Measurements from ENCODE around the gene CACNA1F.

Gene CACNA1F

DNA sequence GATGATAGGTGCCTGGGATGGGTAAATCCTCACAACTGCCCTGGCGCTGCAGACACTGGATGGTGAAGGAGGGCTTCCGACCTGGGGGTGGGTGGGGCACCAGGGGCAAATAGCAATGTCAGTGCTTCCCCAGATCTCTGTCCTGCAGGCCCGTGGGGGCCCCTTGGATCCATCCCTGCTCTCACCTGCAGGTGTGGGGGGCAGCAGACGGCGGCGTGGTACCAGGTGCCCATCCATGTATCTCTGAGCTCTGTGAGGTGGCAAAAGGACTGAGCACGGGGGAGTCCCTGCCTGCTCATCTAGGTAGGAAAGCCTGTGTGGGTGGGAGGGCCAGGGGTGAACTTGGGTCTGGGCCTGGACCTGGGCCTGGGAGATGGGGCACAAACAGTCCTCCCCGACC is 26.6 kb downstream of the CACNA1F start:
- Histone ChIP-seq H3K36me3 (ENCODE audit: insufficient read depth, low read length) (no peaks in the 10 kb centered on the region), H3K27ac (ENCODE audit: low read depth, low read length, poor library complexity, severe bottlenecking) (no peak overlapping the region), H3F3A (ENCODE audit: insufficient read depth, low read length) (no peaks in the 10 kb centered on the region), H3K9me2 (ENCODE audit: low read depth, low read length) (no peaks in the 10 kb centered on the region), H2AFZ (ENCODE audit: low read length) (no peak overlapping the region), H3K4me1 (ENCODE audit: insufficient read depth, low read length, severe bottlenecking) (no peaks in the 10 kb centered on the region), H4K20me1 (ENCODE audit: insufficient read depth, low read length) (no peaks in the 10 kb centered on the region), H3K9me3 (ENCODE audit: low read length) (no peaks in the 10 kb centered on the region), H3K79me2 (ENCODE audit: insufficient read depth, low read length) (no peaks in the 10 kb centered on the region), H3K4me2 (ENCODE audit: low read length) (no peak overlapping the region), H3K9ac (ENCODE audit: low read length) (no peak overlapping the region), H3K27me3 (ENCODE audit: insufficient read depth, low read length) (no peaks in the 10 kb centered on the region), H3K4me3 (ENCODE audit: low read depth, low read length, poor library complexity, severe bottlenecking) (no peak overlapping the region)
- TF ChIP-seq EZH2 (IDR thresholded peaks at IDR 0.05; ENCODE audit: borderline replicate concordance, low read length) (no peak), CTCF (IDR thresholded peaks at IDR 0.05; ENCODE audit: low read length) (no peak)

- Histone ChIP-seq H3F3A (ENCODE audit: insufficient read depth, low read length) (no peaks in the 10 kb centered on the region), H4K20me1 (ENCODE audit: insufficient read depth, low read length) (no peaks in the 10 kb centered on the region), H3K9ac (ENCODE audit: low read length) (no peak overlapping the region)
Observed at GRCh38 chrX:49205443-49205842, 27.7 kb downstream of the CACNA1F start.

DNA sequence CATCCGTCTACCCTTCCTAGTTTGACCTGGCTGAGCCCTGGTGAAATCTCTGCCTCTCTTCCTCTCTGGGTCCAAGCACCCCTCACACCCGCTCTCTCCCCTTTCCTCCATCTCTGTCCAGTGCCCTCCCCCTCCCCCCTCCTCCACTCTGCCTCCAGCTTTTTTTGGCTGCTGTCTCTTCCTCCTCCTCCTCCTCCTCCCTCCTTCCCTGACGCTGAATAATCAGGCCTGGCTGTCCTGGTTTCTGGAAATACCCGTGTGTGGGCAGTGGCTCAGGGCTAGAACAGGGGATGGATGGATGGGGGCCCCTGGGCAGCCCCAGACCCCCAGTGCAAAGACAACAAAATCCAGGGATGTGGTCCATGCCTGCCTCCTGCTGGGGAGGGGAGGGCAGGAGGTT is 28.4 kb downstream of the CACNA1F start:
- Histone ChIP-seq H3K79me2 (ENCODE audit: insufficient read depth, low read length) (no peaks in the 10 kb centered on the region), H3K4me1 (ENCODE audit: insufficient read depth, low read length, severe bottlenecking) (peaks cover 8% of the 10 kb centered on the region), H3K27ac (ENCODE audit: low read depth, low read length, poor library complexity, severe bottlenecking) (no peak overlapping the region), H3K9me2 (ENCODE audit: low read depth, low read length) (no peaks in the 10 kb centered on the region), H3K36me3 (ENCODE audit: insufficient read depth, low read length) (no peaks in the 10 kb centered on the region), H3K9me3 (ENCODE audit: low read length) (no peaks in the 10 kb centered on the region), H4K20me1 (ENCODE audit: insufficient read depth, low read length) (no peaks in the 10 kb centered on the region), H2AFZ (ENCODE audit: low read length) (no peak overlapping the region), H3K4me2 (ENCODE audit: low read length) (no peak overlapping the region), H3K27me3 (ENCODE audit: insufficient read depth, low read length) (no peaks in the 10 kb centered on the region), H3K9ac (ENCODE audit: low read length) (no peak overlapping the region), H3F3A (ENCODE audit: insufficient read depth, low read length) (no peaks in the 10 kb centered on the region), H3K4me3 (ENCODE audit: low read depth, low read length, poor library complexity, severe bottlenecking) (no peak overlapping the region)
- no peak for TF ChIP-seq CTCF (IDR thresholded peaks at IDR 0.05; ENCODE audit: low read length)

More at GRCh38 chrX:49205443-49205842, 27.7 kb downstream of the CACNA1F start:
- Histone ChIP-seq H3K27me3 (ENCODE audit: insufficient read depth, low read length) (no peaks in the 10 kb centered on the region), H3K36me3 (ENCODE audit: insufficient read depth, low read length) (no peaks in the 10 kb centered on the region), H2AFZ (ENCODE audit: low read length) (no peak overlapping the region), H3K9me3 (ENCODE audit: low read length) (no peaks in the 10 kb centered on the region), H3K4me3 (ENCODE audit: low read depth, low read length, poor library complexity, severe bottlenecking) (no peak overlapping the region), H3K4me2 (ENCODE audit: low read length) (no peak overlapping the region), H3K4me1 (ENCODE audit: insufficient read depth, low read length, severe bottlenecking) (peaks cover 3% of the 10 kb centered on the region), H3K27ac (ENCODE audit: low read depth, low read length, poor library complexity, severe bottlenecking) (no peak overlapping the region), H3K79me2 (ENCODE audit: insufficient read depth, low read length) (no peaks in the 10 kb centered on the region), H3K9me2 (ENCODE audit: low read depth, low read length) (no peaks in the 10 kb centered on the region)
- no peak for TF ChIP-seq EZH2 (IDR thresholded peaks at IDR 0.05; ENCODE audit: borderline replicate concordance, low read length)
- TF ChIP-seq CTCF (IDR thresholded peaks at IDR 0.05; ENCODE audit: low read length): no peak

Data from OCI-LY1 (cell line).